ENCODE measurements around the gene GALNT15.

The GALNT15 gene

DNA sequence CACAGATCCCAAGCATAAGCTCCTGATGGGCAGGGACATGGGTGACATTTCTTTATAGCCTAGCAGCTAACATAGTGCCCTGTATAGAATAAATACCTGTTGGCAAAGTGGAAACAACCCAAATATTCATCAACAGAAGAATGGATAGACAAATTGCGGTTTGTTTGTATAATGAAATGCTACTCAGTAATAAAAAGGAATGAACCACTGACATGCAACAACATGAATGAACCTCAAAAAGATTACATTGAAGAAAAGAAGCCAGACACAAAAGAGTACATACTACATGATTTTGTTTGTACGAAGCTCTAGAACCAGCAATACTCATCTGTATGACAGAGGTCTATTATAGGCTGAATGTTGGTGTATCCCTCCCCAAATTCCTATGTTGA, 33.6 kb upstream of the GALNT15 start:
- no peaks in the 10 kb centered on the region for H3K27me3 Mint-ChIP-seq (ENCODE audit: low read depth)
- TF ChIP-seq, protein P1, sequence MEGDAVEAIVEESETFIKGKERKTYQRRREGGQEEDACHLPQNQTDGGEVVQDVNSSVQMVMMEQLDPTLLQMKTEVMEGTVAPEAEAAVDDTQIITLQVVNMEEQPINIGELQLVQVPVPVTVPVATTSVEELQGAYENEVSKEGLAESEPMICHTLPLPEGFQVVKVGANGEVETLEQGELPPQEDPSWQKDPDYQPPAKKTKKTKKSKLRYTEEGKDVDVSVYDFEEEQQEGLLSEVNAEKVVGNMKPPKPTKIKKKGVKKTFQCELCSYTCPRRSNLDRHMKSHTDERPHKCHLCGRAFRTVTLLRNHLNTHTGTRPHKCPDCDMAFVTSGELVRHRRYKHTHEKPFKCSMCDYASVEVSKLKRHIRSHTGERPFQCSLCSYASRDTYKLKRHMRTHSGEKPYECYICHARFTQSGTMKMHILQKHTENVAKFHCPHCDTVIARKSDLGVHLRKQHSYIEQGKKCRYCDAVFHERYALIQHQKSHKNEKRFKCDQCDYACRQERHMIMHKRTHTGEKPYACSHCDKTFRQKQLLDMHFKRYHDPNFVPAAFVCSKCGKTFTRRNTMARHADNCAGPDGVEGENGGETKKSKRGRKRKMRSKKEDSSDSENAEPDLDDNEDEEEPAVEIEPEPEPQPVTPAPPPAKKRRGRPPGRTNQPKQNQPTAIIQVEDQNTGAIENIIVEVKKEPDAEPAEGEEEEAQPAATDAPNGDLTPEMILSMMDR (IDR thresholded peaks at IDR 0.05; ENCODE audit: unreplicated experiment in 3 of 3), result no peak
- peaks cover 29% of the 10 kb centered on the region for H3K9me3 Mint-ChIP-seq
- peaks cover 4% of the 10 kb centered on the region for H3K36me3 Mint-ChIP-seq (ENCODE audit: low read depth)
- H3K4me3 Mint-ChIP-seq, result no peak overlapping the region
- H3K27ac Mint-ChIP-seq, result no peak overlapping the region
- peaks cover 14% of the 10 kb centered on the region for H3K4me1 Mint-ChIP-seq

DNA sequence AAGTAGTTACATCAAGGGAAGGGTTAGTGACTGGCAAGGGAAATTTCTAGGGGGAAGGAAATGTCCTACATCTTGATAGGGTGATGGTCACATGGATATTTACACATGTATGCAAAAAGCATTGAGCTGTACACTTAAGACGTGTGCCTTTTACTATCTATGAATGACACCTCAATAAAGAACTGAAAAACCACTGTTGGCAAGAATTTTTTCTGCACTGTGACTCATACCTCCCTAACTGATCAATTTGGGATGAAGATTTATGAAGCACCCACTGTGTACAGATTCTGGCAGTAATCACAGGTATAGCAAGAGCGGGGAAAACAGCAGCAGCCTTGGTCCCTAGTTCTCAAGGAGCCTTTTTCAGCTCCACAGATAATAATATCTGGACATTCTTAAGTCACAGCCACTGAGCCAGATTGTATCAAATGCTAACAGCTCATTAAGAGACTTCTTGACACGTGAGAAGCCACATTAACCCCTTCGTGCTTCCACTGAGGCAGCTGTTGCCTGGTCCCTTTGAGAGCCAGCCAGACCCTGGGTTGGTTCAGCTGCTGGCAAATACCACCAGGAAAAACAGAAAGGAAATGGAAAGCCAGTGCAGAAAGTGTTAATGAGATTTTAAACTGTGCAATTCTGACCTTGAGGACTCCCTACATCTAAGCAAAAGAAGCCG, 32.0 kb upstream of the GALNT15 start:
- H3K27me3 Mint-ChIP-seq (ENCODE audit: low read depth), result no peaks in the 10 kb centered on the region
- H3K36me3 Mint-ChIP-seq (ENCODE audit: low read depth), result peaks cover 4% of the 10 kb centered on the region
- H3K4me1 Mint-ChIP-seq, result peaks cover 6% of the 10 kb centered on the region
- no peak overlapping the region for H3K4me3 Mint-ChIP-seq
- TF ChIP-seq, protein P1 (IDR thresholded peaks at IDR 0.05; ENCODE audit: unreplicated experiment in 3 of 3), result no peak
- H3K27ac Mint-ChIP-seq, result no peak overlapping the region
- H3K9me3 Mint-ChIP-seq, result peaks cover 24% of the 10 kb centered on the region

DNA sequence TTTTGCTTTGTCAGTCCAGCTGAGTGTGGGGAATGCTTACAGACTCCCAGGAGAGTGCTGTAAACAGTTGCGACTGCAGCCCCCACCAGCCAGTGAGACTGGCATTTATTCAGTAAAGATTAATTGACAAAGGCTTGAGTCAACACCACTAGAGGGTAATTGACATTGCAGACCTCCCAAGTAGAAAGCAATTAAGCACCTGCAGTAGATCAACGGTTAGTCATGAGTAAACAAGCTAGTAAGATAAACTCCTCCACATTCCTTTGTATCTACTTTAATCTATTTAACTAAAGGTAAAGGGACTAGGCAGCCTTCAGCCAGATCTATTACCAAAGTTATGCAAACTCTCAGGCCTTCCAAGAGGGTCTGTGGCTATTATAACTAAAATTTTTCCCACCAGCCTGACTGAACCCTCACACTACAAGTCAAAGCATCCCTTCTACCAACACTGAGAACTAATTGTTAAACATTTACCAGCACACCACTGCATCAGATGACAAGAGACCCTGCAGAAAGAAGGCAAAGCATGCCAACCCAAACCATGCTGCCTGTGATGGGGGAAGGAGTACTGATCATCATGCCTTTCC, 30.5 kb upstream of the GALNT15 start:
- Mint-ChIP-seq H3K9me3 (peaks cover 24% of the 10 kb centered on the region), H3K4me3 (no peak overlapping the region), H3K36me3 (ENCODE audit: low read depth) (peaks cover 4% of the 10 kb centered on the region), H3K27me3 (ENCODE audit: low read depth) (peaks cover 5% of the 10 kb centered on the region), H3K4me1 (peaks cover 11% of the 10 kb centered on the region), H3K27ac (no peak overlapping the region)
- TF ChIP-seq, protein P1 (IDR thresholded peaks at IDR 0.05; ENCODE audit: unreplicated experiment in 3 of 3), result no peak

- TF ChIP-seq, protein P1 (IDR thresholded peaks at IDR 0.05; ENCODE audit: unreplicated experiment in 3 of 3), result no peak
- Mint-ChIP-seq H3K9me3 (peaks cover 27% of the 10 kb centered on the region), H3K36me3 (ENCODE audit: low read depth) (peaks cover 4% of the 10 kb centered on the region), H3K27ac (no peak overlapping the region), H3K27me3 (ENCODE audit: low read depth) (peaks cover 5% of the 10 kb centered on the region), H3K4me1 (peaks cover 14% of the 10 kb centered on the region), H3K4me3 (no peak overlapping the region)
Measured at GRCh38 chr3:16145176-16145575, 29.3 kb upstream of the GALNT15 start.

DNA sequence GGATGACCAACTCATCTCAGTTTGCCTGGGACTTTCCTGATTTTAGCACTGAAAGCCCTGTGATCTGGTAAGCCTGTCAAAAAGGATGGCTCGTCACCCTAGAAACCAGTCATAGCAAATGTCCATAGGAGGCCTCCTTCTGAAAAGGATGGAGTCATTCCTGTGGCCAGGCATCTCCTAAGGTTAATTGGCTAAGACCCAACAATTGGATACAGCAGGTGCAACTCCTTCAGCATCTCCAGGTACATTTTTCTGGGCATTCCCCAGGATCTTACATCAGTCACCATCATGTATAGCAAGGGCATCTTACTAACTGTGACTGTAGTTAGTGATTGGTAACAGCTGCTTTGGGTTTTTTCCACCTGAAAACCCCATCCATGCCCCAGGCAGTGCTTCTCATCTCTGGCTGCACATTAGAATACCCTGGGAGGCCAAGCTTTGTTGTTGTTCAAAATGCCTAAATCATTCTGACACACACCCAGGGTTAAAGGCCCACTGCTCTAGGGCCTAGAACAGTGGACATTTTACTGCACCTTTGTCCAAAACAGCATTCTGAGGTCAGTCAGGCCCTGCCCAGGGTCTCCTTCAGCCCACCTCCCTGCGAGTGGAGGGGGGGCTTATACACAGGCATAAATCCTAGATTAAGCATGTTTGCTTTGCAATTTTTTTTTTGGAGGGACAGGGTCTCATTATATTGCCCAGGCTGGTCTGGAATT, 28.3 kb upstream of the GALNT15 start:
- Mint-ChIP-seq H3K4me1 (peaks cover 9% of the 10 kb centered on the region), H3K27ac (no peak overlapping the region), H3K36me3 (ENCODE audit: low read depth) (peaks cover 4% of the 10 kb centered on the region), H3K9me3 (peaks cover 30% of the 10 kb centered on the region), H3K27me3 (ENCODE audit: low read depth) (peaks cover 5% of the 10 kb centered on the region), H3K4me3 (no peak overlapping the region)
- TF ChIP-seq, protein P1 (IDR thresholded peaks at IDR 0.05; ENCODE audit: unreplicated experiment in 3 of 3), result no peak

Data from nephron (organoid).